H9 (cell line): ENCODE data around the gene DNAJC1. TPM values are rescaled to one million over a fixed set of nuclear protein-coding genes. Genes with fewer than 3 reads are reported as not detected.

Experiments used
- DNase-seq: peaks from one replicate; pipeline ENCODE4 v3.0.0-alpha.2; 2017
- H2AFZ ChIP-seq: one replicate; pipeline ENCODE4 v1.6.1; 2013; ENCODE audit warnings: mild to moderate bottlenecking, low read length, control low read depth, moderate library complexity
- H2AK5ac ChIP-seq: 2 replicates; pipeline ENCODE4 v1.6.1; 2013; ENCODE audit warnings: low read length, control low read depth, mixed read lengths; ENCODE audit not compliant: insufficient read length
- H2BK120ac ChIP-seq: one replicate; pipeline ENCODE4 v1.6.1; 2013; ENCODE audit warnings: low read depth, mild to moderate bottlenecking, low read length, control low read depth, inconsistent platforms; ENCODE audit not compliant: poor library complexity, severe bottlenecking
- H2BK12ac ChIP-seq: 2 replicates; pipeline ENCODE4 v1.6.1; 2013; ENCODE audit warnings: low read length, control low read depth, mixed read lengths, low read depth; ENCODE audit not compliant: insufficient read length
- H2BK15ac ChIP-seq: 2 replicates; pipeline ENCODE4 v1.6.1; 2013; ENCODE audit warnings: low read depth, low read length, control low read depth
- H2BK20ac ChIP-seq: one replicate; pipeline ENCODE4 v1.6.1; 2013; ENCODE audit warnings: low read depth, mild to moderate bottlenecking, low read length, control low read depth, inconsistent platforms; ENCODE audit not compliant: poor library complexity, severe bottlenecking
- H2BK5ac ChIP-seq: 2 replicates; pipeline ENCODE4 v1.6.1; 2013; ENCODE audit warnings: low read length, control low read depth, mixed read lengths; ENCODE audit not compliant: insufficient read length
- H3K14ac ChIP-seq: 2 replicates; pipeline ENCODE4 v1.6.1; 2013; ENCODE audit warnings: low read length, control low read depth; ENCODE audit not compliant: insufficient read depth
- H3K18ac ChIP-seq: 2 replicates; pipeline ENCODE4 v1.6.1; 2013; ENCODE audit warnings: low read depth, mild to moderate bottlenecking, mixed read lengths, low read length, control low read depth; ENCODE audit not compliant: insufficient read length
- H3K23ac ChIP-seq: 2 replicates; pipeline ENCODE4 v1.6.1; 2013; ENCODE audit warnings: low read length, control low read depth, mixed read lengths, low read depth; ENCODE audit not compliant: insufficient read length
- H3K23me2 ChIP-seq: 2 replicates; pipeline ENCODE4 v1.6.1; 2013; ENCODE audit warnings: low read depth, mild to moderate bottlenecking, mixed read lengths, low read length, control low read depth; ENCODE audit not compliant: insufficient read length, poor library complexity, severe bottlenecking
- H3K27ac ChIP-seq: 2 replicates; pipeline ENCODE4 v1.5.1; 2013; ENCODE audit warnings: low read length, control low read depth, mixed read lengths, low read depth; ENCODE audit not compliant: insufficient read length
- H3K27me3 ChIP-seq: 2 replicates; pipeline ENCODE4 v1.6.1; 2013; ENCODE audit warnings: low read length, control low read depth, inconsistent platforms; ENCODE audit not compliant: insufficient read depth
- H3K4ac ChIP-seq: 2 replicates; pipeline ENCODE4 v1.6.1; 2013; ENCODE audit warnings: low read depth, mild to moderate bottlenecking, control low read depth, inconsistent platforms, low read length, moderate library complexity
- H3K4me1 ChIP-seq: 2 replicates; pipeline ENCODE4 v1.6.1; 2013; ENCODE audit warnings: low read length, control low read depth, inconsistent platforms; ENCODE audit not compliant: insufficient read depth
- H3K4me2 ChIP-seq: 2 replicates; pipeline ENCODE4 v1.6.1; 2013; ENCODE audit warnings: low read length, control low read depth, mixed read lengths; ENCODE audit not compliant: insufficient read length, insufficient read depth
- H3K56ac ChIP-seq: 2 replicates; pipeline ENCODE4 v1.6.1; 2013; ENCODE audit warnings: low read depth, mild to moderate bottlenecking, mixed read lengths, low read length, control low read depth; ENCODE audit not compliant: insufficient read length
- H3K79me1 ChIP-seq: 2 replicates; pipeline ENCODE4 v1.6.1; 2013; ENCODE audit warnings: low read depth, mild to moderate bottlenecking, moderate library complexity, low read length, control low read depth, inconsistent platforms; ENCODE audit not compliant: insufficient read depth, poor library complexity, severe bottlenecking
- H3K79me2 ChIP-seq: 2 replicates; pipeline ENCODE4 v1.6.1; 2013; ENCODE audit warnings: low read length, control low read depth, inconsistent platforms; ENCODE audit not compliant: insufficient read depth
- H3K9ac ChIP-seq: 2 replicates; pipeline ENCODE4 v1.6.1; 2013; ENCODE audit warnings: low read length, control low read depth, mixed read lengths; ENCODE audit not compliant: insufficient read length; ENCODE audit errors: extremely low read depth
- H3K9me3 ChIP-seq: one replicate; pipeline ENCODE4 v1.6.1; 2013; ENCODE audit warnings: low read depth, low read length, inconsistent platforms; ENCODE audit not compliant: control insufficient read depth
- H3T11ph ChIP-seq: one replicate; pipeline ENCODE4 v1.6.1; 2013; ENCODE audit warnings: mild to moderate bottlenecking, low read length, control low read depth, inconsistent platforms
- H4K20me1 ChIP-seq: one replicate; pipeline ENCODE4 v1.6.1; 2013; ENCODE audit not compliant: control insufficient read depth, insufficient read length, insufficient read depth
- H4K5ac ChIP-seq: 2 replicates; pipeline ENCODE4 v1.6.1; 2013; ENCODE audit warnings: low read depth, mild to moderate bottlenecking, mixed read lengths, low read length, control low read depth; ENCODE audit not compliant: insufficient read length
- H4K8ac ChIP-seq: replicated peaks from 2 replicates; pipeline ENCODE4 v1.6.1; 2013; ENCODE audit warnings: low read length, control low read depth, mixed read lengths, low read depth; ENCODE audit not compliant: insufficient read length
- H4K91ac ChIP-seq: 2 replicates; pipeline ENCODE4 v1.6.1; 2013; ENCODE audit warnings: low read depth, mild to moderate bottlenecking, moderate library complexity, mixed read lengths, low read length, control low read depth; ENCODE audit not compliant: insufficient read length
- H3K27ac Mint-ChIP-seq, 3 experiments: 2 replicates in 2 of 3; 3 replicates in 1 of 3; pipeline ENCODE4 v1.8.0; 2020 to 2021; ENCODE audit warnings: mixed read lengths in 3 of 3, mild to moderate bottlenecking in 1 of 3, moderate library complexity in 1 of 3
- H3K27me3 Mint-ChIP-seq: 2 replicates; pipeline ENCODE4 v1.8.0; 2021; ENCODE audit warnings: low read depth, mild to moderate bottlenecking, moderate library complexity, mixed read lengths
- H3K36me3 Mint-ChIP-seq, 3 experiments: 2 replicates in 2 of 3; 3 replicates in 1 of 3; pipeline ENCODE4 v1.8.0; 2020 to 2021; ENCODE audit warnings: low read depth in 3 of 3, mixed read lengths in 3 of 3; ENCODE audit not compliant: insufficient read depth in 1 of 3
- H3K4me1 Mint-ChIP-seq, 2 experiments: 2 replicates each; pipeline ENCODE4 v1.8.0; 2020; ENCODE audit warnings: mixed read lengths in 2 of 2
- H3K4me3 Mint-ChIP-seq, 2 experiments: 2 replicates in 1 of 2; 3 replicates in 1 of 2; pipeline ENCODE4 v1.8.0; 2020 to 2021; ENCODE audit warnings: mild to moderate bottlenecking in 2 of 2, mixed read lengths in 2 of 2, moderate library complexity in 1 of 2
- H3K9me3 Mint-ChIP-seq, 2 experiments: 2 replicates in 1 of 2; 3 replicates in 1 of 2; pipeline ENCODE4 v1.8.0; 2020; ENCODE audit warnings: mild to moderate bottlenecking in 2 of 2, mixed read lengths in 2 of 2, moderate library complexity in 1 of 2
- CTCF ChIP-seq: fragments of 200-600 bp; sonication (generic); conservative IDR thresholded peaks from 3 replicates; pipeline ENCODE4 v1.8.0; 2021; ENCODE audit warnings: antibody characterized with exemption, mild to moderate bottlenecking
- WGBS: extraction: QIAGEN DNeasy Blood & Tissue Kit; methylation state at CpG from one replicate; pipeline ENCODE4 v1.1.7; 2013; ENCODE audit warnings: missing lambda C conversion rate, low lambda C conversion rate, mixed read lengths; ENCODE audit not compliant: insufficient read length; ENCODE audit errors: extremely low coverage; 5-methylcytosine and 5-hydroxymethylcytosine counted together
- total RNA-seq: library from RNA; stranded (reverse); gene quantifications from 2 replicates; pipeline ENCODE4 v1.2.1, GENCODE V29; 2021

DNAJC1 gene
- total RNA-seq, 1 experiment from 2014 or later, result 11.2 TPM

- no peak overlapping the region for H3K9ac ChIP-seq
- no peaks in the 10 kb centered on the region for H3K4me1 ChIP-seq
- H3K4ac ChIP-seq, result no peak overlapping the region
- no peak overlapping the region for H2BK120ac ChIP-seq
- Mint-ChIP-seq H3K36me3 (peaks cover 32 to 49% (median 35%) of the 10 kb centered on the region in 3 experiments), H3K27me3 (no peaks in the 10 kb centered on the region), H3K4me1 (no peaks in the 10 kb centered on the region), H3K27ac (no peak overlapping the region), H3K4me3 (no peak overlapping the region), H3K9me3 (peaks cover 48 to 51% of the 10 kb centered on the region in 2 experiments)
- H3K9me3 ChIP-seq, result peaks cover 8% of the 10 kb centered on the region
- no peak overlapping the region for H3K23ac ChIP-seq
- no peak overlapping the region for H3K14ac ChIP-seq
- H3T11ph ChIP-seq, result no peak overlapping the region
- no peak overlapping the region for H3K56ac ChIP-seq
- H3K79me2 ChIP-seq, result no peaks in the 10 kb centered on the region
- H2BK20ac ChIP-seq, result no peak overlapping the region
- TF ChIP-seq CTCF, result no peak
- no peak overlapping the region for H4K8ac ChIP-seq
- no peak overlapping the region for H2BK12ac ChIP-seq
- no peak for DNase-seq
- no peaks in the 10 kb centered on the region for H3K79me1 ChIP-seq
- H4K5ac ChIP-seq, result no peak overlapping the region
- no peak overlapping the region for H3K27ac ChIP-seq
- no peaks in the 10 kb centered on the region for H3K23me2 ChIP-seq
- H2AFZ ChIP-seq, result no peak overlapping the region
- no peaks in the 10 kb centered on the region for H4K20me1 ChIP-seq
- H2BK5ac ChIP-seq, result no peak overlapping the region
- no peak overlapping the region for H2AK5ac ChIP-seq
- WGBS, result no CpG with 5 or more reads among the region's 3 CpGs
- H3K4me2 ChIP-seq, result no peak overlapping the region
- H3K18ac ChIP-seq, result no peak overlapping the region
- no peaks in the 10 kb centered on the region for H3K27me3 ChIP-seq
- H4K91ac ChIP-seq, result no peak overlapping the region
- H2BK15ac ChIP-seq, result no peak overlapping the region
Measured at GRCh38 chr10:21825345-21825744, 178.2 kb downstream of the DNAJC1 start.
